Hepatocyte (in vitro differentiated cells): ENCODE results near the gene NME5. TPM values are rescaled to one million over a fixed set of nuclear protein-coding genes. Genes with fewer than 3 reads are reported as not detected.

ENCODE experiments used
- DNase-seq: peaks from one replicate; pipeline ENCODE4 v3.0.0-alpha.2; 2016; ENCODE audit warnings: low spot score
- H2AFZ ChIP-seq: fragments of 200-600 bp; sonication (generic); 2 replicates; pipeline ENCODE4 v1.6.0; 2016; ENCODE audit warnings: antibody characterized with exemption, mild to moderate bottlenecking
- H3K27ac ChIP-seq: fragments of 200-600 bp; sonication (generic); 2 replicates; pipeline ENCODE4 v1.5.1; 2016; ENCODE audit warnings: mild to moderate bottlenecking
- H3K27me3 ChIP-seq: fragments of 200-600 bp; sonication (generic); 2 replicates; pipeline ENCODE4 v1.6.1; 2016
- H3K36me3 ChIP-seq: fragments of 200-600 bp; sonication (generic); replicated peaks from 2 replicates; pipeline ENCODE4 v1.5.1; 2016; ENCODE audit warnings: low read depth; ENCODE audit not compliant: insufficient read depth
- H3K4me1 ChIP-seq: fragments of 200-600 bp; sonication (generic); 2 replicates; pipeline ENCODE4 v1.5.1; 2016; ENCODE audit warnings: mild to moderate bottlenecking, moderate library complexity; ENCODE audit not compliant: insufficient read depth
- H3K4me2 ChIP-seq: fragments of 200-600 bp; sonication (generic); 2 replicates; pipeline ENCODE4 v1.6.0; 2016
- H3K4me3 ChIP-seq: fragments of 200-600 bp; sonication (generic); 2 replicates; pipeline ENCODE4 v1.5.1; 2016; ENCODE audit warnings: mild to moderate bottlenecking
- H3K79me2 ChIP-seq: fragments of 200-600 bp; sonication (generic); 2 replicates; pipeline ENCODE4 v1.6.0; 2017; ENCODE audit warnings: mild to moderate bottlenecking
- H3K9me2 ChIP-seq: fragments of 200-600 bp; sonication (generic); replicated peaks from 2 replicates; pipeline ENCODE4 v1.6.0; 2017; ENCODE audit warnings: mild to moderate bottlenecking; ENCODE audit not compliant: insufficient read depth
- H3K9me3 ChIP-seq: fragments of 200-600 bp; sonication (generic); 2 replicates; pipeline ENCODE4 v1.5.1; 2016; ENCODE audit warnings: low read depth, mild to moderate bottlenecking
- H4K20me1 ChIP-seq: fragments of 200-600 bp; sonication (generic); 2 replicates; pipeline ENCODE4 v1.6.0; 2016; ENCODE audit warnings: mild to moderate bottlenecking; ENCODE audit not compliant: insufficient read depth, poor library complexity, severe bottlenecking
- EZH2 ChIP-seq: fragments of 200-600 bp; sonication (generic); IDR thresholded peaks from 2 replicates; pipeline ENCODE4 v1.6.1; 2016; ENCODE audit warnings: antibody characterized with exemption, mild to moderate bottlenecking, borderline replicate concordance
- EZH2phosphoT487 ChIP-seq: fragments of 200-600 bp; sonication (generic); IDR thresholded peaks from one replicate; pipeline ENCODE4 v1.6.1; 2018; ENCODE audit warnings: antibody characterized with exemption, mild to moderate bottlenecking, low read depth, moderate library complexity; ENCODE audit not compliant: unreplicated experiment, severe bottlenecking
- WGBS: methylation state at CpG from one replicate; pipeline ENCODE4 v1.1.6; 2016; ENCODE audit warnings: low lambda C conversion rate; ENCODE audit errors: missing lambda C conversion rate; 5-methylcytosine and 5-hydroxymethylcytosine counted together
- polyA plus RNA-seq: library from polyadenylated mRNA; unstranded; fragments of >200 nt; fragmentation: Nextera tagmentation; extraction: Ambion mirVana; gene quantifications from 2 replicates; pipeline ENCODE4 v1.2.1, GENCODE V29; 2016
- total RNA-seq: library from RNA; depleted of rRNA; stranded (reverse); fragments of >200 nt; gene quantifications from 2 replicates; pipeline ENCODE4 v1.2.3, GENCODE V29; 2014
- TF ChIP-seq, protein P1 (sequence below): fragments of 200-600 bp; sonication (generic); IDR thresholded peaks from 2 replicates; pipeline ENCODE4 v1.5.1; 2016; ENCODE audit warnings: antibody characterized with exemption, mild to moderate bottlenecking; ENCODE audit not compliant: poor library complexity

NME5 gene
- total and polyA plus RNA-seq, 2 experiments from 2014 or later: 2.3 to 2.6 TPM

DNA sequence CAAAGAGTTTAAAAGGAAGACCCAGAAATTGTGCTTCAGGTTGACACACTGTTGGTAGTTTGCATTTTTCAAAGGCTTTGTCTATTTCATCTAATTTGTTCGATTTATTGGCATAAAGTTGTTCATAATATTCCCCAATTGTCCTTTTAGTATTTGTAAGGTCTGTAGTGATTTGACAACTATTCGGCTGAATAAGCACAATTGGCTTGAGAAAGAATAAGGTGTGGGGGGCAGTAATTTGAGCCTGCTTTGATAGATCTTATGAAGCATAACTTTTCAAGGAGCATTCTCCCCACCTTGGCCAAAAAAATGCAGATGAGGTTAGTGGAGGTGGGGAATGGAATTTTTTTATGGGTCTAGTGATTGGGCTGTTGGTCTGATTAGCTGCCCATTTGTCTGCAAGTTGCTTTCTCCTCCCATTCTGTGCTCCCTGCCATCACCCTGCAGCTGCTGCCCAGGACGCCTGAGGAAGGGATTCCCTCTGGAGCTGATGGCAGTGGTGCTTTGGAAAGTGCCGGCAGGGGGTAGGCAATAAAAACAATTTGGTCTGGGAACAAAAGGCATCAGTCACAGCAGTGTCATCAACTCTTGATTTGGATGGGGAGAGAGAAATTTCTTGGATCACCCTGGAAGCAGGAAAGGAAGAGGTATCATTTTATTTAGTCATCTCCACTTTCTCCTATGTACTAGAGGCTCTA, 28.8 kb downstream of the NME5 start:
- Histone ChIP-seq H3K27me3 (peaks cover 16% of the 10 kb centered on the region), H3K9me3 (no peaks in the 10 kb centered on the region), H3K79me2 (no peaks in the 10 kb centered on the region), H3K4me3 (no peak overlapping the region), H3K27ac (no peak overlapping the region), H3K4me2 (no peak overlapping the region), H4K20me1 (no peaks in the 10 kb centered on the region), H3K36me3 (no peaks in the 10 kb centered on the region), H2AFZ (no peak overlapping the region), H3K4me1 (no peaks in the 10 kb centered on the region), H3K9me2 (no peaks in the 10 kb centered on the region)
- TF ChIP-seq, protein P1, sequence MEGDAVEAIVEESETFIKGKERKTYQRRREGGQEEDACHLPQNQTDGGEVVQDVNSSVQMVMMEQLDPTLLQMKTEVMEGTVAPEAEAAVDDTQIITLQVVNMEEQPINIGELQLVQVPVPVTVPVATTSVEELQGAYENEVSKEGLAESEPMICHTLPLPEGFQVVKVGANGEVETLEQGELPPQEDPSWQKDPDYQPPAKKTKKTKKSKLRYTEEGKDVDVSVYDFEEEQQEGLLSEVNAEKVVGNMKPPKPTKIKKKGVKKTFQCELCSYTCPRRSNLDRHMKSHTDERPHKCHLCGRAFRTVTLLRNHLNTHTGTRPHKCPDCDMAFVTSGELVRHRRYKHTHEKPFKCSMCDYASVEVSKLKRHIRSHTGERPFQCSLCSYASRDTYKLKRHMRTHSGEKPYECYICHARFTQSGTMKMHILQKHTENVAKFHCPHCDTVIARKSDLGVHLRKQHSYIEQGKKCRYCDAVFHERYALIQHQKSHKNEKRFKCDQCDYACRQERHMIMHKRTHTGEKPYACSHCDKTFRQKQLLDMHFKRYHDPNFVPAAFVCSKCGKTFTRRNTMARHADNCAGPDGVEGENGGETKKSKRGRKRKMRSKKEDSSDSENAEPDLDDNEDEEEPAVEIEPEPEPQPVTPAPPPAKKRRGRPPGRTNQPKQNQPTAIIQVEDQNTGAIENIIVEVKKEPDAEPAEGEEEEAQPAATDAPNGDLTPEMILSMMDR: no peak
- no peak for TF ChIP-seq EZH2
- TF ChIP-seq EZH2phosphoT487: no peak
- 56% methylated on average over 4 of the region's 4 CpGs for WGBS
- no peak for DNase-seq

DNA sequence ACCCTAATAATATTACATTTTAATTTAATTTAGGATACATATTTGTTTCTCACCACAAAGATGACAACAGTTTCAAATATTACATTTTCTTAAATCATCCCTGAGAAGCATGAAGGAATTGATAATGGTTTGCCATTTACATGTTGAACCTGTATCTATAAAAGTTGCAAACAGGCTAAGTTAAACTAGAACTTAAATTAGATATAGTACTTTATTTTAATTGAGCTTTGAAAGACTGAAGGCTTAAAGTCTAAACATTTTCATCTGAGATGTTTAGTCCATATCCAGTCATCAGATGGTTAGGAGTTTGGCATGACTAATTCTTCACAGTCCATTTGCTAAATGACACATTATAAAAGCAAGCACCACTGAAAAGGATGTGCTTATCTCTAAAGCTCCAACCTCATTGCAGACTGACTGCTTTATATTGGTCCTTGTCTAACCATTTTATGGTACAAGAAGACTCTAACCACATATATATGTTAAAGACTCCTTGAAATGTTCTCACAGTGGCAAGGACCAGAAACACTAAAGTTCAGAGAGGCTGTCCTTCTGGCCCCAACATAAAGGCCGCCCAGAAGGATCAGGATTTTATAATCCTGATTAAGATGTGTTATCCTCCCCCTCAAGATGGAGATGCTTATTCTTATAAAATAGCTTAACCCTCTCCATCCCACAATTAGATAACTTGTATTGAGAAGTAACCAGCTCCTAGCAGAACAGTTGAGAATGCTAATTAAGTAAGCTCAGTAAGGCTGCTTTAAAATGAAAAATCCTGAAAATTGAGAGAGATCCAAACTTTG, 29.6 kb downstream of the NME5 start:
- no peak for DNase-seq
- no peak overlapping the region for H3K4me2 ChIP-seq
- no peaks in the 10 kb centered on the region for H4K20me1 ChIP-seq
- no peak overlapping the region for H3K27ac ChIP-seq
- WGBS: 63% methylated on average over 1 of the region's 1 CpG
- H3K9me2 ChIP-seq: no peaks in the 10 kb centered on the region
- H3K4me1 ChIP-seq: no peaks in the 10 kb centered on the region
- H2AFZ ChIP-seq: no peak overlapping the region
- TF ChIP-seq EZH2 (no peak), EZH2phosphoT487 (no peak)
- TF ChIP-seq, protein P1: no peak
- no peaks in the 10 kb centered on the region for H3K9me3 ChIP-seq
- H3K4me3 ChIP-seq: no peak overlapping the region
- no peaks in the 10 kb centered on the region for H3K79me2 ChIP-seq
- H3K36me3 ChIP-seq: no peaks in the 10 kb centered on the region
- peaks cover 16% of the 10 kb centered on the region for H3K27me3 ChIP-seq

DNA sequence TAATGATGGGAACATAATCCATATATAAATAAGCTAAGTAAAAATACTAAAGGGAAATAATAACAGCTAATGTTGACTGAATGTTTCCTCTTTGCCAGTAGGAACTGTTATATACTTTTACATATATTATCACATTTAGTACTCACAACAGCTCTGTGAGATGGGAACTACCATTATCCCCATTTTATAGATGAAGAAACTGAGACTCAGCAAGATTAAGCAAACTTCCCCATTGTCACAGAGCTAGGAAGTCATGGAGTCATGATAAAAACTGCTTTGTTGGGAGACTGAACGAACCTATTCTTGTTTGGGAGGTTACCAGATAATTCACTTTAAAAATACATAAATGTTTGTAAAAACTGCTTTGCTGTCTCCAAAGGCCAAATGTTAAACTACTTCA, 32.0 kb downstream of the NME5 start:
- 68% methylated on average over 1 of the region's 1 CpG for WGBS
- Histone ChIP-seq H3K79me2 (no peaks in the 10 kb centered on the region), H3K4me2 (peak overlapping the region; percentile 27)

More for the DNA sequence above, 32.0 kb downstream of the NME5 start:
- no peaks in the 10 kb centered on the region for H3K9me2 ChIP-seq
- no peaks in the 10 kb centered on the region for H3K9me3 ChIP-seq
- TF ChIP-seq, protein P1: no peak
- TF ChIP-seq EZH2phosphoT487: no peak
- no peak for TF ChIP-seq EZH2
- H3K27ac ChIP-seq: no peak overlapping the region
- H3K4me1 ChIP-seq: no peaks in the 10 kb centered on the region
- no peak overlapping the region for H3K4me3 ChIP-seq
- no peak for DNase-seq
- H4K20me1 ChIP-seq: no peaks in the 10 kb centered on the region
- H3K36me3 ChIP-seq: no peaks in the 10 kb centered on the region
- H2AFZ ChIP-seq: no peak overlapping the region
- peaks cover 13% of the 10 kb centered on the region for H3K27me3 ChIP-seq
